RPMI7951 (cell line): ENCODE results near the gene AQP6. TPM values are rescaled to one million over a fixed set of nuclear protein-coding genes. Genes with fewer than 3 reads are reported as not detected.

ENCODE experiments used
- total RNA-seq: library from RNA; depleted of rRNA; stranded (reverse); fragments of >200 nt; shearing (Covaris generic); gene quantifications from 2 replicates; pipeline ENCODE4 v1.2.3, GENCODE V29; 2014; rRNA removed

The AQP6 gene
- total RNA-seq, 1 experiment from 2014 or later = not detected

Other genes starting within 250 kb of the AQP6 start
- gene TMBIM6, start 231.4 kb upstream of the AQP6 start, total RNA-seq = 653 and 692 TPM in 2 replicates
- gene NCKAP5L, start 144.5 kb upstream of the AQP6 start, total RNA-seq = 5.0 and 5.7 TPM in 2 replicates
- 2.9 and 5.6 TPM in 2 replicates for gene BCDIN3D, start 129.8 kb upstream of the AQP6 start, total RNA-seq
- gene FAIM2, start 69.0 kb upstream of the AQP6 start, total RNA-seq = 0.98 and 1.2 TPM in 2 replicates
- not detected in 2 replicates for gene AQP2, start 22.2 kb upstream of the AQP6 start, total RNA-seq
- gene AQP5, start 11.1 kb upstream of the AQP6 start, total RNA-seq = not detected in 2 replicates
- 158 and 173 TPM in 2 replicates for gene RACGAP1, start 52.5 kb downstream of the AQP6 start, total RNA-seq
- 0.24 and 0.39 TPM in 2 replicates for gene ASIC1, start 84.6 kb downstream of the AQP6 start, total RNA-seq
- 35.9 and 41.8 TPM in 2 replicates for gene SMARCD1, start 112.4 kb downstream of the AQP6 start, total RNA-seq
- gene GPD1, start 131.1 kb downstream of the AQP6 start, total RNA-seq = 0.39 TPM in 1 of 2 replicates, not detected in the other
- gene COX14, start 139.3 kb downstream of the AQP6 start, total RNA-seq = 87.1 and 93.9 TPM in 2 replicates
- 10.2 and 10.9 TPM in 2 replicates for gene CERS5, start 194.4 kb downstream of the AQP6 start, total RNA-seq